SK-N-SH (cell line): ENCODE data around the gene DHDH. TPM values are rescaled to one million over a fixed set of nuclear protein-coding genes. Genes with fewer than 3 reads are reported as not detected.

Experiments
- CTCF ChIA-PET: fragments of 300-600, 350-600 bp; formaldehyde crosslinking; extraction: SDS; loops from one replicate; lab custom pipeline; 2021; lab: Yijun Ruan, JAX
- POLR2A ChIA-PET: fragments of 350-600 bp; sonication (Branson Sonifier 250); formaldehyde crosslinking; extraction: SDS; loops from one replicate; lab custom pipeline; 2020; ENCODE audit warnings: antibody characterized with exemption, inconsistent platforms; lab: Yijun Ruan, JAX
- DNase-seq: peaks from one replicate; pipeline ENCODE4 v3.0.0; 2012
- H2AFZ ChIP-seq: fragments of 200-600 bp; sonication (generic); 2 replicates; pipeline ENCODE4 v1.8.1; 2016; ENCODE audit warnings: antibody characterized with exemption, mild to moderate bottlenecking, low read depth
- H3F3A ChIP-seq: fragments of 200-600 bp; sonication (generic); replicated peaks from 2 replicates; pipeline ENCODE3; 2016; ENCODE audit warnings: antibody characterized with exemption, mild to moderate bottlenecking; ENCODE audit not compliant: insufficient read depth
- H3K27ac ChIP-seq, 2 experiments: fragments of 200-500 bp in 1 of 2; fragments of 200-600 bp in 1 of 2; sonication (Bioruptor generic) in 1 of 2; sonication (generic), shearing (Covaris generic) in 1 of 2; 2 replicates each; pipeline versions ENCODE4 v1.5.1 to v1.6.1; 2014 to 2016; ENCODE audit warnings: low read depth in 2 of 2, inconsistent platforms in 1 of 2, low read length in 1 of 2, mild to moderate bottlenecking in 1 of 2, mixed read lengths in 1 of 2
- H3K27me3 ChIP-seq: fragments of 200-600 bp; sonication (generic), shearing (Covaris generic); 2 replicates; pipeline ENCODE4 v1.6.1; 2016; ENCODE audit warnings: mixed run types; ENCODE audit not compliant: insufficient read depth
- H3K36me3 ChIP-seq, 2 experiments: fragments of 200-500 bp in 1 of 2; fragments of 200-600 bp in 1 of 2; sonication (Bioruptor generic) in 1 of 2; sonication (generic) in 1 of 2; replicated peaks in 1 of 2; 2 replicates each; pipeline versions ENCODE3 to v1.5.1; 2014 to 2016; ENCODE audit warnings: low read length in 1 of 2, mild to moderate bottlenecking in 1 of 2; ENCODE audit not compliant: insufficient read depth in 2 of 2, control insufficient read depth in 1 of 2
- H3K4me1 ChIP-seq, 2 experiments: fragments of 200-500 bp in 1 of 2; fragments of 200-600 bp in 1 of 2; sonication (Bioruptor generic) in 1 of 2; sonication (generic), shearing (Covaris generic) in 1 of 2; 2 replicates each; pipeline versions ENCODE4 v1.5.1 to v1.6.1; 2014 to 2016; ENCODE audit warnings: low read depth in 1 of 2, low read length in 1 of 2, mixed run types in 1 of 2; ENCODE audit not compliant: insufficient read depth in 2 of 2, control insufficient read depth in 1 of 2
- H3K4me2 ChIP-seq: fragments of 200-600 bp; sonication (generic), shearing (Covaris generic); 2 replicates; pipeline ENCODE4 v1.6.1; 2017; ENCODE audit warnings: mixed run types
- H3K4me3 ChIP-seq, 2 experiments: fragments of 200-500 bp in 1 of 2; fragments of 200-600 bp in 1 of 2; sonication (Bioruptor generic) in 1 of 2; sonication (generic), shearing (Covaris generic) in 1 of 2; 2 replicates each; pipeline versions ENCODE4 v1.5.1 to v1.8.1; 2014 to 2016; ENCODE audit warnings: low read depth in 2 of 2, inconsistent platforms in 1 of 2, low read length in 1 of 2, mild to moderate bottlenecking in 1 of 2, mixed read lengths in 1 of 2, moderate library complexity in 1 of 2
- H3K79me2 ChIP-seq: fragments of 200-600 bp; sonication (generic); 2 replicates; pipeline ENCODE4 v1.8.1; 2017; ENCODE audit warnings: mild to moderate bottlenecking; ENCODE audit not compliant: insufficient read depth
- H3K9ac ChIP-seq: fragments of 200-600 bp; sonication (generic); 2 replicates; pipeline ENCODE4 v1.6.1; 2017; ENCODE audit warnings: mixed run types
- H3K9me2 ChIP-seq: fragments of 200-600 bp; sonication (generic); 2 replicates; pipeline ENCODE4 v1.6.1; 2017; ENCODE audit warnings: mixed run types
- H3K9me3 ChIP-seq: fragments of 200-600 bp; sonication (generic); 2 replicates; pipeline ENCODE4 v1.6.1; 2017; ENCODE audit warnings: mixed run types, mild to moderate bottlenecking, moderate library complexity
- H4K20me1 ChIP-seq: fragments of 200-600 bp; sonication (generic); 2 replicates; pipeline ENCODE4 v1.6.1; 2017; ENCODE audit warnings: mild to moderate bottlenecking, mixed run types; ENCODE audit not compliant: insufficient read depth
- CTCF ChIP-seq: fragments of 200-600 bp; sonication (generic); IDR thresholded peaks from 2 replicates; pipeline ENCODE4 v1.6.1; 2017; ENCODE audit warnings: antibody characterized with exemption, mild to moderate bottlenecking, moderate library complexity
- EZH2phosphoT487 ChIP-seq: fragments of 200-600 bp; sonication (generic); IDR thresholded peaks from 2 replicates; pipeline ENCODE4 v1.6.1; 2017; ENCODE audit warnings: low read depth, mixed run types, mild to moderate bottlenecking, antibody characterized with exemption, moderate library complexity, borderline replicate concordance
- FOXM1 ChIP-seq: IDR thresholded peaks from 2 replicates; pipeline ENCODE4 v1.4.0; 2012; ENCODE audit warnings: low read depth, mild to moderate bottlenecking
- GATA2 ChIP-seq: sonication (generic); formaldehyde crosslinking; IDR thresholded peaks from 2 replicates; pipeline ENCODE4 v1.5.0; 2020; ENCODE audit warnings: mild to moderate bottlenecking, missing genetic modification reagents
- IRF3 ChIP-seq: fragments of 150-350 bp; IDR thresholded peaks from 2 replicates; pipeline ENCODE4 v1.6.1; 2016; ENCODE audit warnings: mild to moderate bottlenecking, low read depth, low read length
- JUND ChIP-seq: IDR thresholded peaks from 2 replicates; pipeline ENCODE4 v1.4.0; 2012
- MAX ChIP-seq: IDR thresholded peaks from 2 replicates; pipeline ENCODE4 v1.4.0; 2012; ENCODE audit warnings: low read depth
- MEF2A ChIP-seq: IDR thresholded peaks from 2 replicates; pipeline ENCODE4 v1.4.0; 2012; ENCODE audit warnings: low read depth, borderline replicate concordance
- NFIC ChIP-seq: IDR thresholded peaks from 2 replicates; pipeline ENCODE4 v1.4.0; 2012; ENCODE audit warnings: borderline replicate concordance
- PBX3 ChIP-seq: IDR thresholded peaks from 2 replicates; pipeline ENCODE4; 2012
- REST ChIP-seq: IDR thresholded peaks from 2 replicates; pipeline ENCODE4 v1.6.1; 2012; ENCODE audit warnings: mild to moderate bottlenecking, low read depth, low read length, moderate library complexity
- TCF12 ChIP-seq: IDR thresholded peaks from 2 replicates; pipeline ENCODE4 v1.4.0; 2012
- USF1 ChIP-seq: IDR thresholded peaks from 2 replicates; pipeline ENCODE4 v1.4.0; 2012; ENCODE audit warnings: low read depth, borderline replicate concordance
- ZBTB33 ChIP-seq: IDR thresholded peaks from 2 replicates; pipeline ENCODE4 v1.4.0; 2012; ENCODE audit warnings: low read depth, borderline replicate concordance
- WGBS: methylation state at CpG from one replicate; pipeline ENCODE4 v1.1.6; 2017; ENCODE audit warnings: low lambda C conversion rate; 5-methylcytosine and 5-hydroxymethylcytosine counted together
- polyA plus RNA-seq, 3 experiments: library from polyadenylated mRNA; depleted of rRNA; stranded (reverse); fragments of >200 nt; gene quantifications; 2 replicates each; pipeline ENCODE4 v1.2.3, GENCODE V29; 2012

Gene DHDH
- polyA plus RNA-seq, 1 of the 3 experiments (the other 2 are of a cell fraction): 0.72 TPM

- TF ChIP-seq ZBTB33 (no peak), EZH2phosphoT487 (no peak), USF1 (no peak), TCF12 (no peak), FOXM1 (no peak), JUND (no peak)
Observed at GRCh38 chr19:48890551-48890950, 42.9 kb upstream of the DHDH start (continued).

GRCh38 chr19:48895226-48895625, 38.3 kb upstream of the DHDH start:
- H3K4me2 ChIP-seq: no peak overlapping the region
- WGBS: 95% methylated on average over 21 of the region's 21 CpGs
- ChIA-PET CTCF (no interaction called here), POLR2A (no interaction called here)
- peaks cover 0 to 2% of the 10 kb centered on the region in 2 experiments; a peak in 1 of 4 replicates for H3K4me1 ChIP-seq
- peaks cover under 1% of the 10 kb centered on the region; the same call in 1 of the 2 replicates for H3K79me2 ChIP-seq
- no peak for DNase-seq
- no peak for TF ChIP-seq IRF3
- TF ChIP-seq, all 33 proteins: peak for 0
- Histone ChIP-seq H3K27ac (no peak overlapping the region), H3K27me3 (no peaks in the 10 kb centered on the region), H3K4me3 (no peak overlapping the region), H3K9me3 (no peaks in the 10 kb centered on the region), H2AFZ (no peak overlapping the region), H3F3A (peaks cover 9% of the 10 kb centered on the region), H3K36me3 (no peaks in the 10 kb centered on the region), H3K9ac (no peak overlapping the region), H4K20me1 (no peaks in the 10 kb centered on the region), H3K9me2 (no peaks in the 10 kb centered on the region)

GRCh38 chr19:48896191-48896720, 37.2 kb upstream of the DHDH start:
- Histone ChIP-seq H3K4me2 (no peak overlapping the region), H3K4me1 (peaks cover 0 to 2% of the 10 kb centered on the region in 2 experiments; a peak in 1 of 4 replicates), H3K9me2 (no peaks in the 10 kb centered on the region), H3F3A (peaks cover 9% of the 10 kb centered on the region), H3K79me2 (peaks cover 11% of the 10 kb centered on the region), H3K27ac (no peak overlapping the region), H4K20me1 (no peaks in the 10 kb centered on the region), H3K36me3 (no peaks in the 10 kb centered on the region), H2AFZ (no peak overlapping the region), H3K4me3 (no peak overlapping the region), H3K27me3 (no peaks in the 10 kb centered on the region), H3K9ac (no peak overlapping the region), H3K9me3 (no peaks in the 10 kb centered on the region)
- POLR2A ChIA-PET: interaction anchor here (0.8 kb wide), 1 partner anchor 24 kb away, joined by 6 read pairs; the partner anchor contains the start of gene PPP1R15A
- DNase-seq: peak; percentile 90
- CTCF ChIA-PET: no interaction called here
- 66% methylated on average over 19 of the region's 25 CpGs for WGBS
- TF ChIP-seq PBX3 (no peak), MEF2A (no peak), NFIC (no peak), MAX (no peak), CTCF (no peak), GATA2 (CRISPR knock-in tag) (no peak), REST (no peak), JUND (no peak), TCF12 (no peak)
